IMR-90 (cell line): ENCODE data around the gene TBCK. TPM values are rescaled to one million over a fixed set of nuclear protein-coding genes. Genes with fewer than 3 reads are reported as not detected.

Experiments
- ATAC-seq: fragments of 200-7000 bp; cut with Tn5 transposase; 2 replicates; pipeline ENCODE4 v1.9.1; 2020; ENCODE audit warnings: low read depth, mild to moderate bottlenecking, moderate library complexity
- BruUV-seq: library from RNA; stranded (reverse); fragments of 400-500 nt; replicated peaks from 2 replicates; lab custom pipeline; 2021; lab: Mats Ljungman, UMichigan
- CTCF ChIA-PET: fragments of 300-600 bp; formaldehyde crosslinking; extraction: SDS; loops from one replicate; lab custom pipeline; 2021; ENCODE audit warnings: antibody characterized with exemption; lab: Yijun Ruan, JAX
- POLR2A ChIA-PET: fragments of 300-600 bp; sonication (Branson Sonifier 250); formaldehyde crosslinking; loops from one replicate; lab custom pipeline; 2022; ENCODE audit warnings: antibody characterized with exemption; ENCODE audit not compliant: unreplicated experiment; lab: Charles Lee
- DNase-seq: peaks from one replicate; pipeline ENCODE4 v3.0.0; 2013
- H2AFZ ChIP-seq: replicated peaks from 2 replicates; pipeline ENCODE3; 2013; ENCODE audit warnings: low read length, mild to moderate bottlenecking; ENCODE audit not compliant: poor library complexity
- H2AK5ac ChIP-seq: 2 replicates; pipeline ENCODE4 v1.6.1; 2013; ENCODE audit warnings: low read depth, low read length, inconsistent platforms
- H2AK9ac ChIP-seq: replicated peaks from 2 replicates; pipeline ENCODE3; 2013; ENCODE audit warnings: mild to moderate bottlenecking, low read depth, low read length, moderate library complexity; ENCODE audit not compliant: poor library complexity
- H2BK120ac ChIP-seq: 2 replicates; pipeline ENCODE4 v1.6.1; 2013; ENCODE audit warnings: low read depth, low read length, inconsistent platforms
- H2BK15ac ChIP-seq: 3 replicates; pipeline ENCODE4 v1.6.1; 2013; ENCODE audit warnings: low read depth, low read length, inconsistent platforms
- H2BK20ac ChIP-seq: 2 replicates; pipeline ENCODE4 v1.6.1; 2013; ENCODE audit warnings: low read depth, mild to moderate bottlenecking, inconsistent platforms, low read length, moderate library complexity
- H2BK5ac ChIP-seq: 2 replicates; pipeline ENCODE4 v1.6.1; 2013; ENCODE audit warnings: mild to moderate bottlenecking, low read depth, low read length, inconsistent platforms; ENCODE audit not compliant: poor library complexity, severe bottlenecking
- H3K14ac ChIP-seq: replicated peaks from 2 replicates; pipeline ENCODE4 v1.6.1; 2013; ENCODE audit warnings: low read depth, low read length, inconsistent platforms
- H3K18ac ChIP-seq: 2 replicates; pipeline ENCODE4 v1.6.1; 2013; ENCODE audit warnings: low read depth, low read length, control low read depth
- H3K23ac ChIP-seq: 2 replicates; pipeline ENCODE4 v1.6.1; 2013; ENCODE audit warnings: low read depth, low read length, inconsistent platforms
- H3K27ac ChIP-seq: 2 replicates; pipeline ENCODE4 v1.5.1; 2013; ENCODE audit warnings: mild to moderate bottlenecking, control low read depth, low read length; ENCODE audit not compliant: insufficient read depth
- H3K27me3 ChIP-seq: 2 replicates; pipeline ENCODE4 v1.6.1; 2013; ENCODE audit warnings: low read length; ENCODE audit not compliant: control insufficient read depth, insufficient read depth
- H3K36me3 ChIP-seq: 2 replicates; pipeline ENCODE4 v1.6.1; 2013; ENCODE audit warnings: low read length, mixed read lengths; ENCODE audit not compliant: control insufficient read depth, insufficient read depth
- H3K4ac ChIP-seq: 2 replicates; pipeline ENCODE4 v1.6.1; 2013; ENCODE audit warnings: low read depth, low read length, inconsistent platforms
- H3K4me1 ChIP-seq: 2 replicates; pipeline ENCODE4 v1.6.1; 2013; ENCODE audit warnings: low read length, mixed read lengths; ENCODE audit not compliant: control insufficient read depth, insufficient read depth
- H3K4me2 ChIP-seq: 2 replicates; pipeline ENCODE4 v1.6.1; 2013; ENCODE audit warnings: low read depth, mild to moderate bottlenecking, control low read depth, low read length, moderate library complexity
- H3K4me3 ChIP-seq: 2 replicates; pipeline ENCODE4 v1.5.1; 2013; ENCODE audit warnings: low read depth, mild to moderate bottlenecking, control low read depth, low read length, moderate library complexity; ENCODE audit not compliant: insufficient read depth
- H3K56ac ChIP-seq: 2 replicates; pipeline ENCODE4 v1.6.1; 2013; ENCODE audit warnings: low read length, inconsistent platforms; ENCODE audit not compliant: insufficient read depth; ENCODE audit errors: extremely low read depth
- H3K79me1 ChIP-seq, 2 experiments: 2 replicates each; pipeline ENCODE4 v1.6.1; 2013; ENCODE audit warnings: low read length in 2 of 2, inconsistent platforms in 1 of 2, low read depth in 1 of 2
- H3K9ac ChIP-seq: 2 replicates; pipeline ENCODE4 v1.6.1; 2013; ENCODE audit warnings: low read depth, low read length, control low read depth
- H3K9me1 ChIP-seq: 2 replicates; pipeline ENCODE4 v1.6.1; 2013; ENCODE audit warnings: low read length, inconsistent platforms; ENCODE audit not compliant: insufficient read depth
- H3K9me3 ChIP-seq: 2 replicates; pipeline ENCODE4 v1.6.1; 2013; ENCODE audit warnings: low read length; ENCODE audit not compliant: control insufficient read depth, insufficient read depth
- H4K20me1 ChIP-seq: 2 replicates; pipeline ENCODE4 v1.6.1; 2013; ENCODE audit warnings: low read length, inconsistent platforms; ENCODE audit not compliant: insufficient read depth
- H4K5ac ChIP-seq: 2 replicates; pipeline ENCODE4 v1.6.1; 2013; ENCODE audit warnings: mild to moderate bottlenecking, low read depth, low read length, control low read depth
- H4K8ac ChIP-seq, 2 experiments: 2 replicates each; pipeline ENCODE4 v1.6.1; 2013; ENCODE audit warnings: low read depth in 2 of 2, low read length in 2 of 2, control low read depth in 1 of 2, inconsistent platforms in 1 of 2
- H4K91ac ChIP-seq: 2 replicates; pipeline ENCODE4 v1.6.1; 2013; ENCODE audit warnings: low read depth, low read length, inconsistent platforms; ENCODE audit not compliant: insufficient read depth
- FOS ChIP-seq: fragments of 150-350 bp; IDR thresholded peaks from 2 replicates; pipeline ENCODE4 v1.6.1; 2016; ENCODE audit warnings: low read depth, low read length
- MAZ ChIP-seq: IDR thresholded peaks from 2 replicates; pipeline ENCODE4 v1.6.1; 2012; ENCODE audit warnings: low read depth, mild to moderate bottlenecking, low read length, improper control_type of control experiment, moderate library complexity, borderline replicate concordance
- POLR2A ChIP-seq: IDR thresholded peaks from 2 replicates; pipeline ENCODE4 v1.6.1; 2012; ENCODE audit warnings: mild to moderate bottlenecking, low read depth, low read length
- RFX5 ChIP-seq: IDR thresholded peaks from 2 replicates; pipeline ENCODE4 v1.8.0; 2012; ENCODE audit warnings: low read depth, mild to moderate bottlenecking, low read length, moderate library complexity
- SMC3 ChIP-seq: fragments of 150-350 bp; IDR thresholded peaks from 2 replicates; pipeline ENCODE4 v1.6.1; 2016; ENCODE audit warnings: low read depth, mild to moderate bottlenecking, antibody characterized with exemption, low read length, moderate library complexity
- USF2 ChIP-seq: fragments of 150-350 bp; IDR thresholded peaks from 2 replicates; pipeline ENCODE4 v1.6.1; 2017; ENCODE audit warnings: mild to moderate bottlenecking, antibody characterized with exemption, low read length, low read depth
- WGBS, 2 experiments: methylation state at CpG; one replicate each; pipeline versions ENCODE4 v1.1.5 to v1.1.7; 2013; ENCODE audit warnings: missing lambda C conversion rate in 2 of 2; ENCODE audit not compliant: insufficient read length in 1 of 2; ENCODE audit errors: extremely low coverage in 2 of 2; 5-methylcytosine and 5-hydroxymethylcytosine counted together
- dilution Hi-C: fragments of 300-500 bp; cut with HindIII; formaldehyde crosslinking; loops from one replicate; pipeline ENCODE4 v1.14.3; 2018; ENCODE audit warnings: low sequenced_read_pairs; ENCODE audit not compliant: unreplicated experiment
- in situ Hi-C: fragments of 300-500 bp; cut with MboI; formaldehyde crosslinking; loops from 3 replicates; pipeline ENCODE4 v1.14.3; 2019; ENCODE audit warnings: low sequenced_read_pairs, inconsistent platforms, mixed read lengths
- intact Hi-C: fragments of 100-400 bp; cut with micrococcal nuclease; formaldehyde crosslinking; loops from 2 replicates; pipeline ENCODE4 v1.10.0; 2022
- polyA plus RNA-seq, 3 experiments: library from polyadenylated mRNA; depleted of rRNA; stranded (reverse); fragments of >200 nt; gene quantifications; 2 replicates each; pipeline ENCODE4 v1.2.3, GENCODE V29; 2012; ENCODE audit warnings: low replicate concordance in 1 of 3
- total RNA-seq: library from RNA; depleted of rRNA; stranded (reverse); fragments of >200 nt; gene quantifications from 2 replicates; pipeline ENCODE4 v1.2.3, GENCODE V29; 2012

TBCK gene
- total and polyA plus RNA-seq, 2 of the 4 experiments (the other 2 are of a cell fraction), result 10.7 to 29.9 TPM

- Histone ChIP-seq H3K79me1 (no peaks in the 10 kb centered on the region), H3K9me3 (no peaks in the 10 kb centered on the region), H3K9ac (no peak overlapping the region), H4K5ac (no peak overlapping the region), H3K4me1 (no peaks in the 10 kb centered on the region), H3K9me1 (no peaks in the 10 kb centered on the region), H3K27ac (no peak overlapping the region), H2AK5ac (no peak overlapping the region), H2BK120ac (no peak overlapping the region), H3K18ac (no peak overlapping the region), H3K27me3 (no peaks in the 10 kb centered on the region), H2BK5ac (no peak overlapping the region), H3K23ac (no peak overlapping the region), H3K4ac (no peak overlapping the region), H4K91ac (no peak overlapping the region), H3K14ac (no peak overlapping the region), H3K4me2 (no peak overlapping the region), H2BK20ac (no peak overlapping the region), H2AFZ (no peak overlapping the region), H3K4me3 (no peak overlapping the region), H4K20me1 (no peaks in the 10 kb centered on the region), H3K36me3 (no peaks in the 10 kb centered on the region), H4K8ac (no peak overlapping the region), H2BK15ac (no peak overlapping the region), H2AK9ac (no peak overlapping the region), H3K56ac (no peak overlapping the region)
- DNase-seq (no peak), ATAC-seq (no peak)
- no CpG with 5 or more reads among the region's 3 CpGs for WGBS, 2 experiments
- POLR2A ChIA-PET, result no interaction called here
- TF ChIP-seq RFX5 (no peak), SMC3 (no peak), USF2 (no peak), POLR2A (no peak), MAZ (no peak), FOS (no peak)
- CTCF ChIA-PET, result no interaction called here
- in situ Hi-C loops (no loop called here), dilution Hi-C loops (no loop called here), intact Hi-C loops (no loop called here)
- BruUV-seq, result no TSS peak
Measured at GRCh38 chr4:106034220-106034619, 281.8 kb downstream of the TBCK start.
